Activated T-helper 1 cell treated with anti-CD3 and anti-CD28 coated beads, Interleukin-12 subunit alpha, Interleukin-12 subunit beta, Interleukin-2, Interleukin-4 antibody, amounts not matched to agents 30 ng/mL and 10 ng/mL and 1 ng/mL, durations not matched to agents 14 hours and 24 hours and 36 hours (primary cell): ENCODE results near the gene CREM. TPM values are rescaled to one million over a fixed set of nuclear protein-coding genes. Genes with fewer than 3 reads are reported as not detected.

Source experiments
- DNase-seq: peaks from one replicate; pipeline ENCODE4 v3.0.0; 2021; ENCODE audit warnings: low spot score
- H3K27ac Mint-ChIP-seq: one replicate; pipeline ENCODE4 v1.8.0; 2021; ENCODE audit warnings: mild to moderate bottlenecking, mixed read lengths
- H3K27me3 Mint-ChIP-seq: one replicate; pipeline ENCODE4 v1.8.0; 2022; ENCODE audit warnings: mild to moderate bottlenecking, moderate library complexity, mixed read lengths; ENCODE audit not compliant: insufficient read depth
- H3K36me3 Mint-ChIP-seq: one replicate; pipeline ENCODE4 v1.8.0; 2021; ENCODE audit warnings: low read depth, mixed read lengths
- H3K4me1 Mint-ChIP-seq: one replicate; pipeline ENCODE4 v1.8.0; 2021; ENCODE audit warnings: low read depth, mixed read lengths
- H3K4me3 Mint-ChIP-seq: one replicate; pipeline ENCODE4 v1.8.0; 2021; ENCODE audit warnings: mild to moderate bottlenecking, moderate library complexity, mixed read lengths
- H3K9me3 Mint-ChIP-seq: one replicate; pipeline ENCODE4 v1.8.0; 2021; ENCODE audit warnings: mixed read lengths
- intact Hi-C: fragments of 100-400 bp; cut with micrococcal nuclease; formaldehyde crosslinking; loops from one replicate; pipeline ENCODE4 v1.15.1; 2024
- total RNA-seq: library from RNA; stranded (reverse); gene quantifications from 2 replicates; pipeline ENCODE4 v1.2.3, GENCODE V29; 2022

CREM gene
- total RNA-seq, 1 donor from 2014 or later, result 101 TPM

- Mint-ChIP-seq H3K36me3 (no peaks in the 10 kb centered on the region), H3K4me3 (no peak overlapping the region), H3K27me3 (peaks cover 6% of the 10 kb centered on the region), H3K27ac (no peak overlapping the region), H3K9me3 (no peaks in the 10 kb centered on the region), H3K4me1 (no peaks in the 10 kb centered on the region)
- intact Hi-C loops, result no loop called here
- no peak for DNase-seq
Observed at GRCh38 chr10:35112571-35112970, 14.1 kb upstream of the CREM start.

- H3K4me1 Mint-ChIP-seq, result peaks cover 19% of the 10 kb centered on the region
- intact Hi-C loops, result no loop called here
- H3K27ac Mint-ChIP-seq, result no peak overlapping the region
- no peaks in the 10 kb centered on the region for H3K9me3 Mint-ChIP-seq
- peaks cover 1% of the 10 kb centered on the region for H3K36me3 Mint-ChIP-seq
- H3K4me3 Mint-ChIP-seq, result no peak overlapping the region
- no peaks in the 10 kb centered on the region for H3K27me3 Mint-ChIP-seq
- no peak for DNase-seq
Observed at GRCh38 chr10:35119378-35119777, 7.3 kb upstream of the CREM start.

GRCh38 chr10:35124540-35124939 lies 2.1 kb upstream of the CREM start:
- no peaks in the 10 kb centered on the region for H3K27me3 Mint-ChIP-seq
- peaks cover 45% of the 10 kb centered on the region for H3K4me1 Mint-ChIP-seq
- no peaks in the 10 kb centered on the region for H3K9me3 Mint-ChIP-seq
- intact Hi-C loops, result no loop called here
- no peak overlapping the region for H3K27ac Mint-ChIP-seq
- H3K36me3 Mint-ChIP-seq, result peaks cover 7% of the 10 kb centered on the region
- no peak for DNase-seq
- H3K4me3 Mint-ChIP-seq, result no peak overlapping the region

GRCh38 chr10:35126062-35126529 lies 550 bp upstream of the CREM start:
- no peaks in the 10 kb centered on the region for H3K27me3 Mint-ChIP-seq
- H3K36me3 Mint-ChIP-seq, result peaks cover 7% of the 10 kb centered on the region
- H3K9me3 Mint-ChIP-seq, result no peaks in the 10 kb centered on the region
- peak overlapping the region; percentile 94 for H3K4me3 Mint-ChIP-seq
- no peak for DNase-seq
- peaks cover 60% of the 10 kb centered on the region for H3K4me1 Mint-ChIP-seq
- intact Hi-C loops, result loop anchor here (1.0 to 5.0 kb wide), 7 partner anchors 36 to 516 kb away; partner anchors contain the start of genes CUL2 and FZD8
- peak overlapping the region; percentile 85 for H3K27ac Mint-ChIP-seq

GRCh38 chr10:35127289-35127891 lies 744 bp downstream of the CREM start:
- peak overlapping the region; percentile 93 for H3K27ac Mint-ChIP-seq
- peaks cover 73% of the 10 kb centered on the region for H3K4me1 Mint-ChIP-seq
- H3K9me3 Mint-ChIP-seq, result no peaks in the 10 kb centered on the region
- H3K4me3 Mint-ChIP-seq, result peak overlapping the region; percentile 94
- peaks cover 7% of the 10 kb centered on the region for H3K36me3 Mint-ChIP-seq
- H3K27me3 Mint-ChIP-seq, result no peaks in the 10 kb centered on the region
- peak; percentile 59 for DNase-seq
- intact Hi-C loops, result loop anchor here (1.0 to 5.0 kb wide), 4 partner anchors 22 to 315 kb away; no protein-coding TSS in a partner anchor

- no peak for DNase-seq
- Mint-ChIP-seq H3K27ac (peak overlapping the region; percentile 93), H3K4me1 (peaks cover 78% of the 10 kb centered on the region), H3K36me3 (peaks cover 8% of the 10 kb centered on the region), H3K9me3 (no peaks in the 10 kb centered on the region), H3K4me3 (peak overlapping the region; percentile 94), H3K27me3 (no peaks in the 10 kb centered on the region)
- intact Hi-C loops, result loop anchor here (5.0 kb wide), 1 partner anchor 313 kb away; no protein-coding TSS in a partner anchor
Observed at GRCh38 chr10:35129185-35129674, 2.6 kb downstream of the CREM start.

- H3K9me3 Mint-ChIP-seq, result no peaks in the 10 kb centered on the region
- no peak for DNase-seq
- H3K27me3 Mint-ChIP-seq, result no peaks in the 10 kb centered on the region
- H3K4me3 Mint-ChIP-seq, result peak overlapping the region; percentile 38
- peaks cover 72% of the 10 kb centered on the region for H3K4me1 Mint-ChIP-seq
- H3K36me3 Mint-ChIP-seq, result peaks cover 8% of the 10 kb centered on the region
- intact Hi-C loops, result no loop called here
- H3K27ac Mint-ChIP-seq, result peak overlapping the region; percentile 35
Observed at GRCh38 chr10:35130663-35131062, 4.0 kb downstream of the CREM start.

- Mint-ChIP-seq H3K36me3 (peaks cover 9% of the 10 kb centered on the region), H3K27ac (peak overlapping the region; percentile 84), H3K4me1 (peaks cover 80% of the 10 kb centered on the region), H3K27me3 (no peaks in the 10 kb centered on the region), H3K9me3 (no peaks in the 10 kb centered on the region), H3K4me3 (peak overlapping the region; percentile 71)
- intact Hi-C loops, result loop anchor here (1.0 kb wide), 2 partner anchors 17 to 63 kb away; no protein-coding TSS in a partner anchor
- DNase-seq, result no peak
Observed at GRCh38 chr10:35132727-35133126, 6.1 kb downstream of the CREM start.

- H3K27me3 Mint-ChIP-seq, result no peaks in the 10 kb centered on the region
- no peak for DNase-seq
- peaks cover 6% of the 10 kb centered on the region for H3K36me3 Mint-ChIP-seq
Observed at GRCh38 chr10:35133586-35133985, 6.9 kb downstream of the CREM start.

GRCh38 chr10:35135861-35136260 lies 9.2 kb downstream of the CREM start:
- no peak for DNase-seq
- intact Hi-C loops, result no loop called here
- H3K9me3 Mint-ChIP-seq, result no peaks in the 10 kb centered on the region
- H3K4me3 Mint-ChIP-seq, result peak overlapping the region; percentile 20
- H3K27me3 Mint-ChIP-seq, result no peaks in the 10 kb centered on the region
- peak overlapping the region; percentile 81 for H3K27ac Mint-ChIP-seq
- peaks cover 51% of the 10 kb centered on the region for H3K4me1 Mint-ChIP-seq
- H3K36me3 Mint-ChIP-seq, result peaks cover 3% of the 10 kb centered on the region

More at GRCh38 chr10:35133586-35133985, 6.9 kb downstream of the CREM start:
- Mint-ChIP-seq H3K4me3 (peak overlapping the region; percentile 45), H3K27ac (peak overlapping the region; percentile 63), H3K9me3 (no peaks in the 10 kb centered on the region), H3K4me1 (peaks cover 74% of the 10 kb centered on the region)
- intact Hi-C loops, result no loop called here

- Mint-ChIP-seq H3K4me1 (peaks cover 46% of the 10 kb centered on the region), H3K27ac (peak overlapping the region; percentile 81), H3K4me3 (peak overlapping the region; percentile 20), H3K27me3 (no peaks in the 10 kb centered on the region), H3K36me3 (peaks cover 3% of the 10 kb centered on the region), H3K9me3 (no peaks in the 10 kb centered on the region)
- intact Hi-C loops, result no loop called here
- DNase-seq, result no peak
Observed at GRCh38 chr10:35136263-35136815, 9.7 kb downstream of the CREM start.

- H3K27me3 Mint-ChIP-seq, result no peaks in the 10 kb centered on the region
- no peaks in the 10 kb centered on the region for H3K9me3 Mint-ChIP-seq
- peaks cover 16% of the 10 kb centered on the region for H3K36me3 Mint-ChIP-seq
- no peak overlapping the region for H3K4me3 Mint-ChIP-seq
- H3K27ac Mint-ChIP-seq, result no peak overlapping the region
- peaks cover 37% of the 10 kb centered on the region for H3K4me1 Mint-ChIP-seq
- DNase-seq, result no peak
- intact Hi-C loops, result no loop called here
Observed at GRCh38 chr10:35140126-35140525, 13.5 kb downstream of the CREM start.

GRCh38 chr10:35140727-35141126 lies 14.1 kb downstream of the CREM start:
- no peak for DNase-seq

More at GRCh38 chr10:35140727-35141126, 14.1 kb downstream of the CREM start:
- H3K4me1 Mint-ChIP-seq, result peaks cover 35% of the 10 kb centered on the region
- H3K27ac Mint-ChIP-seq, result no peak overlapping the region
- intact Hi-C loops, result no loop called here
- H3K36me3 Mint-ChIP-seq, result peaks cover 18% of the 10 kb centered on the region
- no peak overlapping the region for H3K4me3 Mint-ChIP-seq
- H3K9me3 Mint-ChIP-seq, result no peaks in the 10 kb centered on the region
- H3K27me3 Mint-ChIP-seq, result no peaks in the 10 kb centered on the region
